ENCODE measurements around the gene MARCHF7.
"Not testable (repeated sequence)": the region's sequence is repeated elsewhere in the genome, so short reads cannot be mapped to it uniquely, and the experiment has no call there.

- TF ChIP-seq CTCF (conservative IDR thresholded peaks at IDR 0.05; ENCODE audit: low read depth, low read length); EZH2phosphoT487 (IDR thresholded peaks at IDR 0.05; ENCODE audit: borderline replicate concordance, low read length): not testable (repeated sequence)
Measured at GRCh38 chr2:159745237-159745636, 32.9 kb downstream of the MARCHF7 start.
